Lung (tissue), 12 donors: ENCODE results near the gene TNNT3. TPM values are rescaled to one million over a fixed set of nuclear protein-coding genes. Genes with fewer than 3 reads are reported as not detected.

Experiments
- ATAC-seq: fragments of 200-7000 bp; cut with Tn5 transposase; one replicate; pipeline ENCODE4 v1.9.1; 2020; ENCODE audit warnings: moderate number of reproducible peaks; ENCODE audit not compliant: insufficient read depth, low FRiP score
- DNase-seq, 3 donors: peaks; one replicate each; pipeline ENCODE4 v3.0.0-alpha.2; 2013 to 2017
- H3K27ac ChIP-seq, 2 donors: one replicate each; pipeline ENCODE4 v1.5.1; 2013; ENCODE audit warnings: mild to moderate bottlenecking in 2 of 2, moderate library complexity in 2 of 2, control low read depth in 1 of 2, inconsistent platforms in 1 of 2, low read depth in 1 of 2, low read length in 1 of 2
- H3K27me3 ChIP-seq, 3 donors: one replicate each; pipeline ENCODE4 v1.5.1; 2013; ENCODE audit warnings: low read length in 2 of 3; ENCODE audit not compliant: control insufficient read depth in 3 of 3, insufficient read depth in 3 of 3
- H3K36me3 ChIP-seq, 4 donors: one replicate each; pipeline ENCODE4 v1.5.1; 2013; ENCODE audit warnings: low read length in 4 of 4, mild to moderate bottlenecking in 1 of 4, moderate library complexity in 1 of 4; ENCODE audit not compliant: control insufficient read depth in 4 of 4, insufficient read depth in 4 of 4
- H3K4me1 ChIP-seq, 5 donors: one replicate each; pipeline ENCODE4 v1.5.1; 2013; ENCODE audit warnings: low read length in 5 of 5, mild to moderate bottlenecking in 2 of 5, moderate library complexity in 1 of 5; ENCODE audit not compliant: control insufficient read depth in 5 of 5, insufficient read depth in 5 of 5
- H3K4me3 ChIP-seq: one replicate; pipeline ENCODE4 v1.5.1; 2013; ENCODE audit warnings: mild to moderate bottlenecking, control low read depth, moderate library complexity
- H3K9ac ChIP-seq, 2 donors: one replicate each; pipeline ENCODE4 v1.5.1; 2013; ENCODE audit warnings: low read length in 2 of 2, control low read depth in 1 of 2; ENCODE audit not compliant: insufficient read depth in 1 of 2
- H3K9me3 ChIP-seq, 4 donors: one replicate each; pipeline ENCODE4 v1.5.1; 2013; ENCODE audit warnings: low read length in 3 of 4, mild to moderate bottlenecking in 1 of 4, moderate library complexity in 1 of 4; ENCODE audit not compliant: control insufficient read depth in 4 of 4, insufficient read depth in 3 of 4
- WGBS, 2 donors: extraction: QIAGEN DNeasy Blood & Tissue Kit; methylation state at CpG; one replicate each; pipeline ENCODE4 v1.1.7; 2013; 5-methylcytosine and 5-hydroxymethylcytosine counted together
- polyA plus RNA-seq, 2 donors: library from polyadenylated mRNA; stranded (reverse); fragments of 200-250 nt; gene quantifications; one replicate each; pipeline ENCODE4 v1.2.1, GENCODE V29; 2013
- total RNA-seq, 2 donors: library from RNA; depleted of rRNA in 1 of 2; stranded (reverse); fragments of >200 nt in 1 of 2; gene quantifications; one replicate each; pipeline ENCODE4 v1.2.1, GENCODE V29; 2014 to 2021
- TF ChIP-seq, protein P1 (sequence below): IDR thresholded peaks from 2 replicates; pipeline ENCODE4 v1.5.1; 2012; ENCODE audit warnings: mild to moderate bottlenecking; ENCODE audit errors: control extremely low read depth, extremely low read depth
- donor health status: control.
- donor health status: control.
- donor health status: Bipolar disorder and iron deficiency.
- donor health status: healthy.
- donor health status: DM: yes; HTN: yes; CAD: no.

TNNT3 gene
- total and polyA plus RNA-seq, 4 donors = 1.6 to 8.0 (median 5.1) TPM

DNA sequence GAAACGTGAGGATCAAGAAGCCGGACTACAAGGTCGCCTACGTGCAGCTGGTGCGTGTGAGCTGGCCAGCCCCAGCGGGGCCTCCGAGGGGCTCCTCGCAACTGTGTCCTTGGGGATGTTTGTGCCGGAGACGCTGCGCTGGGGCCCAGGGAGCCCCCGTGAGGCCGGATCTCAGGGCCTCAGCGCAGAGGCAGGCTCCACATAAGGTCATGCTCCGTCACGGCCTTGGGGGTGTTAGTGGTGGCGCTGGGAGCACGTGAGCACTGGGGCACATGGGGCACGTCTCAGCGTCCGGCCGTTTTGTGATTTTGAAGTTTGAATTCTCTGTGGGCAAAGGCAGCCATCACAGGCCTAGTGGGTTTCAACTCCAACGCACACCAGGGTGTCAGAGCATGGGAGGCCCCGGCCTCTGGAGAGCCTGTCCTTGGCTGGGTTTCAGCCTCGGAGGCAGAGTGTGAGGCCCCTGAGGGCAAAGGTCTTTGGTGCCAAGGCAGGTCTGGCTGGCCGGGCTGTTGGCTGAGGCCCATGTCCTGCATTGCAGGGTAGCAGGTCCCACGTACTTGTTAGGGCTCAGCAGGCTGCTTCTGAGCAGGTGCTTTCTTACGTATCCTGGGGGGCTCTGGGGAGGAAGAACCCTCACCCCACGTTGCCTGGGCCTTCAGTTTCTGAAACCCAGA lies 33.4 kb downstream of the TNNT3 start:
- no peaks in the 10 kb centered on the region for H3K4me1 ChIP-seq
- H3K27me3 ChIP-seq = no peaks in the 10 kb centered on the region
- no CpG with 5 or more reads among the region's 29 CpGs for WGBS, 2 donors
- no peaks in the 10 kb centered on the region for H3K36me3 ChIP-seq
- ATAC-seq (no peak), DNase-seq (no peak)
- TF ChIP-seq, protein P1, sequence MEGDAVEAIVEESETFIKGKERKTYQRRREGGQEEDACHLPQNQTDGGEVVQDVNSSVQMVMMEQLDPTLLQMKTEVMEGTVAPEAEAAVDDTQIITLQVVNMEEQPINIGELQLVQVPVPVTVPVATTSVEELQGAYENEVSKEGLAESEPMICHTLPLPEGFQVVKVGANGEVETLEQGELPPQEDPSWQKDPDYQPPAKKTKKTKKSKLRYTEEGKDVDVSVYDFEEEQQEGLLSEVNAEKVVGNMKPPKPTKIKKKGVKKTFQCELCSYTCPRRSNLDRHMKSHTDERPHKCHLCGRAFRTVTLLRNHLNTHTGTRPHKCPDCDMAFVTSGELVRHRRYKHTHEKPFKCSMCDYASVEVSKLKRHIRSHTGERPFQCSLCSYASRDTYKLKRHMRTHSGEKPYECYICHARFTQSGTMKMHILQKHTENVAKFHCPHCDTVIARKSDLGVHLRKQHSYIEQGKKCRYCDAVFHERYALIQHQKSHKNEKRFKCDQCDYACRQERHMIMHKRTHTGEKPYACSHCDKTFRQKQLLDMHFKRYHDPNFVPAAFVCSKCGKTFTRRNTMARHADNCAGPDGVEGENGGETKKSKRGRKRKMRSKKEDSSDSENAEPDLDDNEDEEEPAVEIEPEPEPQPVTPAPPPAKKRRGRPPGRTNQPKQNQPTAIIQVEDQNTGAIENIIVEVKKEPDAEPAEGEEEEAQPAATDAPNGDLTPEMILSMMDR = no peak
- no peak overlapping the region for H3K27ac ChIP-seq
- no peaks in the 10 kb centered on the region for H3K9me3 ChIP-seq
- no peak overlapping the region for H3K4me3 ChIP-seq
- H3K9ac ChIP-seq = no peak overlapping the region

DNA sequence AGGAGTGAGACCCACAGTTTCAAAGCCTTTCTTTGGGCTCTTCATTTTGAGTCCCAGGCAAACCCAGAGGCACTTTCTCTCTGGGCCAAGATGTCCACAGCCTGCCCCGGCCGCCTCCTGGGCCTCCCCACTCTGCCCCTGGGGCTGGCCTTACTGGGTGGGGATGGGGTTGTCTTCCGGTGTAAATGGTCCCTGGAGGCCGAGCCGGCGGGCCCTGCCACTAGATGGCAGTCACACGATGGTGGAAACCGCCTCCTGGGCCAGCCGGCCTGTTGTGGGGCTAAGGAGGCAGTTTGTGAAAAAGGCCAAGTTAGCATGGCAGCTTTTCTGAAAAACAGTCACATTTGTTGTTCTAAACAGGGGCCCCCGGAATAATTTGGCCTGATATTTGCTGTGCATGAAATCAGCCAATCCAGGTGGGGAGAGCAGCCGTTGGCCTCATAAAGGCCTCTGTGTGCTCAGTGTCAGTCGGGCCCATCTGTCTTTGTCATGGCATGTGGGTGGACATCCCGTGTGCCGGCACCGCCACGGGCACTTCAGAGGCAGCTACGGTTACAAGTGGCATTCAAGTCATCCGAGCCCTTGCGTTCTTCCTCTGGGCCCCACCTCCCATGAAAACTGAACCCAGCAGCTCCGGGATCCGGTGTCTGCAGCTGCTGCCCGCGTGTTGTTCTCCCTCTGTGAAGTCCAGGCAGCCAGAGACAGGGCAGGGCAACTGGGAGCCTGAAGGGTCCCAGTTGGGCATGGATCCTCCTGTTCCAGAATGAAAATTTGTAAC lies 34.2 kb downstream of the TNNT3 start:
- Histone ChIP-seq H3K4me3 (no peak overlapping the region), H3K9me3 (no peaks in the 10 kb centered on the region), H3K27ac (no peak overlapping the region), H3K4me1 (no peaks in the 10 kb centered on the region), H3K36me3 (no peaks in the 10 kb centered on the region), H3K9ac (no peak overlapping the region), H3K27me3 (no peaks in the 10 kb centered on the region)
- DNase-seq (no peak), ATAC-seq (no peak)
- WGBS, 2 donors = 41 to 87% methylated on average over 6 to 10 of the region's 23 CpGs
- TF ChIP-seq, protein P1 = no peak

DNA sequence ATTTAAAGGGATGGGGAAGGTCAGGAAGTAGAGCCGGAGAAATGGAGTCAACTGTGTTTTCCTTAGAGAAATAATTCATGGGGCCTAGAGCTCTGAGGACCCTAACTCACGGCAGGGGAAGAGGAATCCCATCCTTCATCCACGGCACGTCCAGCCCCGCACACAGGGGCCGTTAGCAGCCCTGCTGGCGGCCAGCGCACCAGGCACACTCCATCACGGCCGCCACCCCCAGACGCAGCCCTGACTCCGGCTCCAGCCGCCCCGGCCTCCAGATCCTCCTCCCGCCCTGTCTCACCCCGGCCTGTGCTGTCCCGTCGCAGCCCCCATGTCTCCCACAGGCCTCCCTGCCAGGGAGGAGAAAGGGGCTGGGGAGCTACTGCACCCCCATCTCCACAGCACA lies 38.9 kb downstream of the TNNT3 start:
- Histone ChIP-seq H3K4me3 (no peak overlapping the region), H3K9me3 (no peaks in the 10 kb centered on the region), H3K4me1 (no peaks in the 10 kb centered on the region), H3K27ac (no peak overlapping the region), H3K27me3 (no peaks in the 10 kb centered on the region), H3K36me3 (no peaks in the 10 kb centered on the region), H3K9ac (no peak overlapping the region)
- WGBS, 2 donors = no CpG with 5 or more reads among the region's 18 CpGs
- DNase-seq (no peak), ATAC-seq (no peak)
- TF ChIP-seq, protein P1 = no peak
